HG03196 (cell line): ENCODE measurements around the gene APBA2.

Experiments
- ATAC-seq: cut with Tn5 transposase; IDR thresholded peaks from one replicate; pipeline ENCODE4 v1.9.1; 2021; ENCODE audit not compliant: unreplicated experiment

Gene APBA2

GRCh38 chr15:29053661-29054131 lies 167.9 kb downstream of the APBA2 start:
- no peak for ATAC-seq

GRCh38 chr15:29054171-29055045 lies 168.6 kb downstream of the APBA2 start:
- ATAC-seq: no peak

GRCh38 chr15:29055876-29056275 lies 170.1 kb downstream of the APBA2 start:
- ATAC-seq: no peak

- no peak for ATAC-seq
Observed at GRCh38 chr15:29056839-29057450, 171.2 kb downstream of the APBA2 start.

- ATAC-seq: no peak
Observed at GRCh38 chr15:29057856-29058255, 172.1 kb downstream of the APBA2 start.

DNA sequence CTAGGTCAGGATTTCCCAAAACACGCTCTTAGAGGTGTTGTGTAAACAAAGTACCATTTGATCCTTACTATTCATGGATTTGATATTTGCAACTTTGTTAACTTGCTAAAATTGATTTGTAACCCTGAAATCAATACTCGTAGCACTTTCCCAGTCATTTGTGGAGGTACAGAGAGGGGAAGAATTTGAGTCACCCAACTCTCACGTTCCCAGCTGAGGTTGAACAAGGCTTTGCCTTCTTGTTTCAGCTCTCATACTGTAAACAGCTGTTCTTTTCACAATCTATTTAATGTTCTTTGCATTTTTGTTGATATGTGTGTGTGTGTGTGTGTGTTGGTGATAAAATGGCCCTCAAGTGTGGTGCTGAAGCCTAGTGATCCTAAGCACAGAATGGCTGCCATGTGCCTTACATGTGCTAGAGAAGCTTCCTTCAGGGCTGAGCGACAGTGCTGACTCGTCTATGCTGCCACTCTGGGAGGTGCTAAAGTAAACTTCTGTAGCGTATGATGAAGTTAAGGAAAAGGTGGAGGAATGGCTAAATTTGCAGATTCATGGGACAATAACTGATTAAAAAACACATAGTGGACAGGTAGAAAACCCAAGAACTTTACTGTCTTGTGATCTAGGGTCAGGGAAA lies 173.2 kb downstream of the APBA2 start:
- ATAC-seq: no peak

GRCh38 chr15:29059871-29060640 lies 174.3 kb downstream of the APBA2 start:
- no peak for ATAC-seq

DNA sequence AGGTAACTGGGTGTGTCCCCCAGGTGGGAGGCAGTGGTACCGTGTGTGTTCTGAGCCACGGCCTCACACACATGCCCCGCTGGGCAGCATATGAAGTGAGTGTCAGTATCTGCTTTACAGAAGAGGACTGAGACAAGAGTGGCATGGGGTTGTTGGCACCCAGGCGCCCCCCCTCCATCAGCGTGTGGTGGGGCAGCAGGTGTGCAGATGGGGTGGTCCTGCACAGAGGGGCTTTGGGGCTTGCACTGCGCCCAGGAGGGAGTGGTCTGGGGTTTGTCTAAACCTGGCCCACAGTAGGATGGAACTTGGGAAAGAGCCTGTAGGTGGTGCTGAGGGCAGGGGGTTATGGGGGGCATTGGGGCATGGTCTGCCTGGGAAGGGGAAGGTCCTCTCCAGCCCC lies 176.0 kb downstream of the APBA2 start:
- ATAC-seq: no peak

GRCh38 chr15:29062179-29062591 lies 176.4 kb downstream of the APBA2 start:
- ATAC-seq: no peak

- no peak for ATAC-seq
Observed at GRCh38 chr15:29062626-29063025, 176.9 kb downstream of the APBA2 start.

DNA sequence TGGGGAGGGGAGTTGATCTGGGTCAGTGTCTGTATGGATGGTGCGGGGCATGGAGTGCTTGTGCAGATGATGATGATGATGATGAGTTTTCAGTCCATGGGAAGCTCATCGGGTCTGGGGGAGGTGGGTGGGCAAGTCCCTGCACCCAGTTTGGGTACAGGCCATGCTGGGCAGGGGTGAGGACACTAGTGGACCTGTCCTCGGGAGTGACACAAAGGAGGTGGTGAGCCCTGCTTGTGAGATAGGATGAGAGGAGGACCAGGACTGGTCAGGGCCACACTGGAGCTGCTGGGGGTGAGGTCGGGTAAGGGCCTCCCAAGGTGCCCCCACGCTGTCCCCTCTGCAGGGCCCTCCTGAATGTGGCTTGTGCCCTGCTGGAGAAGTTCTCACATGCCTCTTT lies 177.9 kb downstream of the APBA2 start:
- no peak for ATAC-seq

DNA sequence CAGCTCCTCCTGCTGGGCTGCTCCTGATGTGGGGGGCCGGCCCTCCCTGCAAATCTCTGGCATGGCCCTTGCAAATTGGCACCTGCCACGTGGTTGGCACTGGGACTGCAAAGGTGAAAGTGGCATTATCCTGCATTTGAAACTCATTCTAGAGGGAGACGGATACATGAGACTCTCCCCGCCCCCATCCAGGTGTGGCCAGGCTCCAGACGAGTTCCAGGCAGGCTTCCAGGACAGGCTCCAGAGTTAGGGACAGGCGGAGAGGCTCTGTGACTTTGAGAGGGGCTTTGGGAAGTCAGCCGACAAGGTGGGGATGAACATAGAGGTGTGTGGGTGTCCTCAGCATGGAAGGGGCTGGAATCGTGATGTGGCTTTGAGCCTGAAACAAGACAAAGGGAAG lies 178.5 kb downstream of the APBA2 start:
- ATAC-seq: no peak

- no peak for ATAC-seq
Observed at GRCh38 chr15:29064731-29065130, 179.0 kb downstream of the APBA2 start.

DNA sequence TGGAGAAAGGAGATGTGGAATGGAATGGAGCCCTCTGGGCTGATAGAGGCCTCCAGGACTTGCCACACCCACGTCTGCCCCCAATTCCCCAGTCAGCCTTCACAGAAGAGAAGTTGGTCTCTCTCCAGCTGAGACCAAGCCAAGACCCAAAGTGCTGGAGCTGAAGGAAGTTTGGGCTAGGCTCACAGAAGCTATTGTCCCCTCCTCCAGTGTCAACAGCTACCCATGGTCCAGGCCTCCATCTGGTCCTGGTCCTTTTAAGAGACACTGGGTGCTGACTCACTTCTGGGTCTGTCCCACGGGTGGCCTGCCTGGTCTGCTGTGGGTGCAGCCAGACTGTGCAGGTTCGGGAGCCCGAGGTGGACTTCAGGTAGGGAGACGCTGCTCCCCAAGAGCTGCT lies 179.8 kb downstream of the APBA2 start:
- ATAC-seq: no peak

DNA sequence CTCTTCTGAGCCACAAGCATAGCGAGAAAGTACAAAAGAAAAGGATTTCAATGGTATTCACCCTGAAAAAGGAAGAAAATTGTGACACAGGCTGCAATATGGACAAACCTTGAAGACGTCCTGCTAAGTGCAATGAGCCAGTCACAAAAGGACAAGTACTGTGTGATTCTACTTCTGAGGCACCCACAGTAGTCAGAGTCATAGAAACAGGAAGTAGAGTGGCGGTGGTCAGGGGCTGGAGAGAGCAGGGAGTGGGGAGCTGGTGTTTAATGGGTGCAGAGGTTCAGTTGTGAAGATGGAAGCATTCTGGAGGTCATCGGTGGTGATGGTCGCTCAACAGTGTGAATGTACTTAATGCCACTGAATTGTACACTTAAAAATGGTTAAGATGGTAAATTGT lies 180.5 kb downstream of the APBA2 start:
- ATAC-seq: no peak

DNA sequence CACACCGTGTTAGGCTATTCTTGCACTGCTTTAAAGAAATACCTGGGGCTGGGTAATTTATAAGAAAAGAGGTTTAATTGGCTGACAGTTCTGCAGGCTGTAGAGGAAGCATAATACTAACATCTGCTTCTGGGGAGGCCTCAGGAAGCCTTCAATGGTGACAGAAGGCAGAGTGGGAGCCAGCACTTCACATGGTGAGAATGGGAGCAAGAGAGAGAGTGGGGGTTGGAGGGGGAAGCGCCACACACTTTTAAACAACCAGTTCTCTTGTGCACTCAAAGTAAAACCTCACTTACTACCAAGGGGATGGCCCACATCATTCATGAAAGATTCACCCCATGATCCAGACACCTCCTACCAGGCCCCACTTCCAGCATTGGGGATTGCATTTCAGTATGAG lies 181.1 kb downstream of the APBA2 start:
- ATAC-seq: no peak

DNA sequence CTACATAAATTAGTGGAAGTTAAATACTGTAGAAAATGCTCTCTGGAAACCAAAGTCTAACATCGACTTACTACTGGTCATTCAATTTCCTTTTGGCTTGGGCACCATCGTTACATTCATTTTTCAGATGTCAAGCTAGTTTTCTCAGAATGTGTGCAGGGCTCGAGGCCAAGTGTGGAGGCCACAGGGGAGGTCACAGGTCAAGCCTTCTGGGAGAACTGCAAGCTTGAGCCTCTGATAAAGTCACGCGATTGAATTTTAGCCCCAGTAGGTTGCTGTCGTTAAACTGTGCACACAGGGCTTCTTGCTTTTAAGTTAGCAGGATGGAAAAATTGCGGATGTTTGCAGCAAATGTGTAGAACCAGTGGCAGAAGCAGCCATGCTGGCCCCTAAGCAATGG lies 182.2 kb downstream of the APBA2 start:
- no peak for ATAC-seq

DNA sequence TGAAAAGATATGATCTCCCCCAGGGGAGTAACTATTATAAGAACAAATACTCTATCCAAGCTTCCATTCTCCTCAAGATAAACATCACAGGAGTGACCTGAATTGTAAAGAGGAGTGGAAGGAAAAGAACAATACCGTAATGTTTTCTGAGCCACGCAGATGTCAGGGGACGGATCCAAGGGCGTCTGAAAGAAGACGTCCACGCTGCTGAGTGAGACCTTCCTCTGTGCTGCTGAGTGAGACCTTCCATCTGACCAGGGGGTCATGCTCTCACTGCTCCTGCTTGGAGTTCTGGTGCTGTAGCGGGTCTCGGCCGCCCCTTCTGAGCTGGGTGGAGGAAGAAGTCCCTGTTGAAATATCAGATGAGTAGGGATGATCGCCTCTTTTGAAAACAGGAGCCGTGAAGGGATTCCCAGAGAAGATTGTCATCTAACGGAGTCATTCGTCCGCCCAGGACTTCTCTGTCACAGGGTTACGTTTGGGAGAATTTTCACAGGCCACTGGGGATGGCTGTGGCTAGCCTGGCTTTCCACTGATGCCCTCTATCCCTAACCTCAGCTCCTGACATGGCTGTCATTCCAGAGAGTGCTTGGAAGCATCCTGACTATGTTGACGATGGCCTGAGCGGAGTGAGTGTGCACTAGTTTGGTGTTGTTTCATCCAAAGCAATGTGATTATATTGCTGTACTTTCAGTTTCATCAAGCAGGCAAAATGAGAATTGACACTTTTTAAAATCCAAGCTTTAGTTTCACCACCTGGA lies 184.9 kb downstream of the APBA2 start:
- no peak for ATAC-seq

- no peak for ATAC-seq
Observed at GRCh38 chr15:29071232-29071881, 185.6 kb downstream of the APBA2 start.

DNA sequence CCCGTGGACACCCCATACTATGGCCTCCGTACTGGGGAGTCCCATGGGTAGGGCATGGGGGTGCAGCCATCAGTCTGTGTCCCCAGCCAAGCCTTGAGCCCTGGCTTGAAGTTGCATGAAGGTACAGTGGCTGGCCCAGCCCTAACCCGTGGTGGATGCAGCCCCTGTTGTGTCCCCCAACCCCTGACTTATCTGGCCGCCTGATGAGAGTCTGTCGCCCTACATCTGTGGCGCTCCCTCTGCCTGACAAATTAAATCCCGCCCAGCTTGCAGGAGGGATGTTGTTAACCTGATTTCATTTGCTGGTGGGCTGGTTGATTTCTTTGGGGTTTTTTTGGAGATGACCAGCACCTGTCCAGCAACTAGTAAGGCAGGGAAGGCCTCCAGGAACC lies 186.1 kb downstream of the APBA2 start:
- no peak for ATAC-seq
